Pancreas (tissue), 10 donors: ENCODE measurements around the gene EIF5B. TPM values are rescaled to one million over a fixed set of nuclear protein-coding genes. Genes with fewer than 3 reads are reported as not detected.

ENCODE experiments used
- ATAC-seq, 4 donors: fragments of 200-7000 bp; cut with Tn5 transposase; one replicate each; pipeline versions ENCODE4 v1.8.0 to v1.9.1; 2020; ENCODE audit warnings: mild to moderate bottlenecking in 4 of 4, moderate library complexity in 4 of 4
- DNase-seq, 6 donors: peaks; one replicate each; pipeline ENCODE4 v3.0.0-alpha.2; 2020
- FAIRE-seq: peaks from 2 replicates; lab custom pipeline; 2012; peaks lifted over from hg19 to GRCh38; lab: Jason Lieb, UNC
- H3K27ac ChIP-seq, 4 donors: fragments of 200-600 bp; sonication (generic); 1 replicate in 3 of 4; 2 replicates in 1 of 4; pipeline versions ENCODE4 v1.5.0 to v1.8.0; 2020
- H3K27me3 ChIP-seq, 4 donors: fragments of 200-600 bp; one replicate each; pipeline ENCODE4 v1.8.0; 2021
- H3K36me3 ChIP-seq, 3 donors: fragments of 200-600 bp; sonication (generic) in 1 of 3; one replicate each; pipeline versions ENCODE4 v1.5.0 to v1.8.0; 2020 to 2021
- H3K4me1 ChIP-seq, 3 donors: fragments of 200-600 bp; one replicate each; pipeline ENCODE4 v1.8.0; 2021
- H3K4me3 ChIP-seq, 4 donors: fragments of 200-600 bp; sonication (generic) in 2 of 4; one replicate each; pipeline versions ENCODE4 v1.5.0 to v1.8.0; 2020 to 2021
- H3K9me3 ChIP-seq, 4 donors: fragments of 200-600 bp; one replicate each; pipeline ENCODE4 v1.8.0; 2021
- CTCF ChIP-seq, 4 donors: fragments of 200-600 bp; sonication (generic) in 3 of 4; IDR thresholded peaks; one replicate each; pipeline versions ENCODE4 v1.5.0 to v1.8.0; 2021; ENCODE audit warnings: antibody characterized with exemption in 4 of 4
- WGBS, 2 donors: extraction: QIAGEN DNeasy Blood & Tissue Kit; methylation state at CpG; one replicate each; pipeline ENCODE4 v1.1.7; 2013; 5-methylcytosine and 5-hydroxymethylcytosine counted together
- intact Hi-C, 3 donors: fragments of 100-400 bp; cut with DNase I; formaldehyde crosslinking; loops; one replicate each; pipeline versions ENCODE4 v1.11.1 to v1.14.2; 2022
- polyA plus RNA-seq, 2 donors: library from polyadenylated mRNA; stranded (reverse); fragments of 200-250 nt; gene quantifications; one replicate each; pipeline ENCODE4 v1.2.3, GENCODE V29; 2013
- total RNA-seq, 6 donors: library from RNA; stranded (reverse); fragmentation: NEBNext Ultra II Directional in 4 of 6; extraction: Animal tissue kit (Norgen Biotek cat#: 25700) in 4 of 6; gene quantifications; one replicate each; pipeline versions ENCODE4 v1.2.1 to v1.2.4, GENCODE V29; 2021 to 2023
- donor health status: healthy with polysubstance abuse.
- donor health status: DM: no; HTN: no; CAD: no; lungs with moderate emphysema.
- donor health status: DM: no; HTN: no; CAD: no.
- donor health status: control.
- donor health status: control.
- donor health status: Bipolar disorder and iron deficiency.
- donor health status: DM: yes; HTN: yes; CAD: no.
- donor health status: DM: no; HTN: no; CAD: no.
- donor health status: DM: no; HTN: no; CAD: no.
- donor health status: DM: yes; HTN: yes; CAD: no.

The EIF5B gene
- total and polyA plus RNA-seq, 8 donors: 15.2 to 55.1 (median 22.8) TPM

DNA sequence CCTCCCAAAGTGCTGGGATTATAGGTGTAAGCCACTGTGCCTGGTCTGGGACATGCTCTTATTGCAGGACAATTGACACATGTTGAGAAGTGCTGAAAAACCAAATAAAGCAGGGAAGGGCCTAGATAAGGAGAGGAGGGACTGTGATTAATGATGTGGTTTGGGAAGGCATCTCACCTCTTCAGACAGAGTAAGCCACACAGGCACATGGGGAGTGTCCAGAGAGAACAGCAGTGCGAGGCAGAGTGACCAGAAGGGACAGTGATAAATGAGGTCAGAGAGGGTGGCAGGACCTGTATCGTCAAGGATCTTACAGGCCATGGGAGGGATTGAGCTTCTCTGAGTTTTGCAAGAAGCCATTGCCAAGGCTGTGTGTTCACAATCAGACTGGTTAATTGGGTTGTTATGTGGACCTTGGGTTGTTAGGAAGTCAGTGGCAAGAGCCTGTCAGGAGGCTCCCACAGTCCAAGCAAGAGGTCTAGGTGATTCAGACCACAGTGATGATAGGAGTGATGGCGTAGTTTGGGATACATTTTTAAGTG is 58.5 kb downstream of the EIF5B start:
- Histone ChIP-seq H3K27ac (no peak overlapping the region), H3K36me3 (peaks cover 0 to 61% (median 36%) of the 10 kb centered on the region in 3 donors), H3K27me3 (no peaks in the 10 kb centered on the region), H3K9me3 (no peaks in the 10 kb centered on the region), H3K4me3 (no peak overlapping the region), H3K4me1 (peaks cover 0 to 6% (median 0%) of the 10 kb centered on the region in 3 donors)
- intact Hi-C loops: no loop called here
- FAIRE-seq (no peak), DNase-seq (no peak), ATAC-seq (peak in 1 of 4 donors; percentile 9)
- WGBS, 2 donors: 89 to 92% methylated on average over 3 of the region's 3 CpGs
- no peak for TF ChIP-seq CTCF (IDR thresholded peaks at IDR 0.05)

- FAIRE-seq: no peak
- ATAC-seq: no peak
- Histone ChIP-seq H3K4me1 (peaks cover 0 to 6% (median 0%) of the 10 kb centered on the region in 3 donors), H3K9me3 (no peaks in the 10 kb centered on the region), H3K36me3 (peaks cover 0 to 74% (median 37%) of the 10 kb centered on the region in 3 donors), H3K4me3 (no peak overlapping the region), H3K27ac (no peak overlapping the region), H3K27me3 (no peaks in the 10 kb centered on the region)
- TF ChIP-seq CTCF (IDR thresholded peaks at IDR 0.05): no peak
- DNase-seq: no peak
- 89 to 93% methylated on average over 3 of the region's 3 CpGs for WGBS, 2 donors
- intact Hi-C loops: no loop called here
Measured at GRCh38 chr2:99397266-99397920, 60.2 kb downstream of the EIF5B start.

GRCh38 chr2:99398303-99398702 is 61.1 kb downstream of the EIF5B start:
- Histone ChIP-seq H3K27ac (no peak overlapping the region), H3K4me3 (no peak overlapping the region), H3K4me1 (peaks cover 0 to 4% (median 0%) of the 10 kb centered on the region in 3 donors), H3K27me3 (no peaks in the 10 kb centered on the region), H3K9me3 (no peaks in the 10 kb centered on the region), H3K36me3 (peaks cover 0 to 79% (median 46%) of the 10 kb centered on the region in 3 donors)
- TF ChIP-seq CTCF (IDR thresholded peaks at IDR 0.05): no peak
- intact Hi-C loops: no loop called here
- no peak for DNase-seq
- WGBS, 2 donors: 90 to 95% methylated on average over 5 of the region's 5 CpGs
- no peak for FAIRE-seq
- ATAC-seq: no peak

GRCh38 chr2:99399063-99399462 is 61.9 kb downstream of the EIF5B start:
- intact Hi-C loops: no loop called here
- no peak for TF ChIP-seq CTCF (IDR thresholded peaks at IDR 0.05)
- H3K4me1 ChIP-seq: no peaks in the 10 kb centered on the region
- H3K27ac ChIP-seq: no peak overlapping the region
- no peaks in the 10 kb centered on the region for H3K27me3 ChIP-seq
- peaks cover 0 to 80% (median 42%) of the 10 kb centered on the region in 3 donors for H3K36me3 ChIP-seq
- ATAC-seq (no peak), DNase-seq (no peak), FAIRE-seq (no peak)
- no peak overlapping the region for H3K4me3 ChIP-seq
- no peaks in the 10 kb centered on the region for H3K9me3 ChIP-seq
- WGBS, 2 donors: 62 to 67% methylated on average over 5 of the region's 5 CpGs

DNA sequence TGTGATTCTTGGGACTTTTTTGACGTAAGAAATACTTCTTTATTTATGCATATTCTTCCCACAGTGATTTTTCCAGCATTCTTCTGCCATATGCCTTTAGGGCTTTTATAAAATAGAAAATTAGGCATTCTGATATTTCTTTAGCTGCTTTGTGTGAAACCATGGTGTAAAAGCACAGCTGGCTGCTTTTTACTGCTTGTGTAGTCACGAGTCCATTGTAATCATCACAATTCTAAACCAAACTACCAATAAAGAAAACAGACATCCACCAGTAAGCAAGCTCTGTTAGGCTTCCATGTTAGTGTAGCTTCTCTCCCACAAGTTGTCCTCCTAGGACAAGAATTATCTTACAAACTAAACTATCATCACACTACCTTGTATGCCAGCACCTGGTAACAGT is 62.6 kb downstream of the EIF5B start:
- no peak for FAIRE-seq
- Histone ChIP-seq H3K27ac (no peak overlapping the region), H3K9me3 (no peaks in the 10 kb centered on the region), H3K4me1 (no peaks in the 10 kb centered on the region), H3K36me3 (peaks cover 0 to 80% (median 42%) of the 10 kb centered on the region in 3 donors), H3K4me3 (no peak overlapping the region), H3K27me3 (no peaks in the 10 kb centered on the region)
- no peak for DNase-seq
- intact Hi-C loops: no loop called here
- no peak for TF ChIP-seq CTCF (IDR thresholded peaks at IDR 0.05)
- 92 to 93% methylated on average over 2 of the region's 2 CpGs for WGBS, 2 donors
- ATAC-seq: no peak
